GM12878 (cell line): Measurements from ENCODE around the gene BRAF. TPM values are rescaled to one million over a fixed set of nuclear protein-coding genes. Genes with fewer than 3 reads are reported as not detected.

Experiments used
- ASH2L ChIP-seq: fragments of 300-600, 200-600 bp; sonication (generic); IDR thresholded peaks from 2 replicates; pipeline ENCODE4 v1.6.1; 2017; ENCODE audit warnings: low read depth, mild to moderate bottlenecking, borderline replicate concordance
- ATF2 ChIP-seq: IDR thresholded peaks from 2 replicates; pipeline ENCODE4 v1.6.1; 2012; ENCODE audit warnings: low read length, inconsistent platforms
- ATF7 ChIP-seq: fragments of 450-650 bp; IDR thresholded peaks from 2 replicates; pipeline ENCODE4 v1.6.1; 2016; ENCODE audit warnings: low read depth, mild to moderate bottlenecking
- EGR1 ChIP-seq, 2 experiments: IDR thresholded peaks; 1 replicate in 1 of 2; 2 replicates in 1 of 2; pipeline ENCODE4 v1.6.1; 2011 to 2012; ENCODE audit warnings: low read depth in 2 of 2, low read length in 2 of 2, borderline replicate concordance in 1 of 2, mild to moderate bottlenecking in 1 of 2, moderate library complexity in 1 of 2
- IRF5 ChIP-seq: fragments of 450-650 bp; IDR thresholded peaks from 2 replicates; pipeline ENCODE4 v1.6.1; 2017; ENCODE audit warnings: borderline replicate concordance
- MAX ChIP-seq: IDR thresholded peaks from 2 replicates; pipeline ENCODE4 v1.6.1; 2012; ENCODE audit warnings: low read depth, low read length, improper control_type of control experiment
- MEF2B ChIP-seq: fragments of 450-650 bp; IDR thresholded peaks from 2 replicates; pipeline ENCODE4 v1.6.1; 2018; ENCODE audit warnings: mild to moderate bottlenecking, moderate library complexity; ENCODE audit not compliant: partially characterized antibody, poor library complexity, severe bottlenecking
- NFYA ChIP-seq: IDR thresholded peaks from 2 replicates; pipeline ENCODE4 v1.6.1; 2011; ENCODE audit warnings: low read depth, mild to moderate bottlenecking, low read length, improper control_type of control experiment, borderline replicate concordance
- NR2F1 ChIP-seq: fragments of 450-650 bp; conservative IDR thresholded peaks from 2 replicates; pipeline ENCODE4 v1.6.1; 2017; ENCODE audit warnings: mild to moderate bottlenecking
- NRF1 ChIP-seq: conservative IDR thresholded peaks from 2 replicates; pipeline ENCODE4 v1.6.1; 2011; ENCODE audit warnings: mild to moderate bottlenecking, low read depth, low read length, improper control_type of control experiment
- PML ChIP-seq: IDR thresholded peaks from 2 replicates; pipeline ENCODE4 v1.6.1; 2012; ENCODE audit warnings: low read length, inconsistent platforms
- RB1 ChIP-seq: fragments of 450-650 bp; formaldehyde crosslinking; IDR thresholded peaks from 2 replicates; pipeline ENCODE4 v1.6.1; 2017; ENCODE audit warnings: mild to moderate bottlenecking, borderline replicate concordance
- RELA ChIP-seq: fragments of 450-650 bp; IDR thresholded peaks from 2 replicates; pipeline ENCODE4 v1.8.0; 2014; ENCODE audit warnings: borderline replicate concordance; ENCODE audit not compliant: partially characterized antibody
- REST ChIP-seq: IDR thresholded peaks from 2 replicates; pipeline ENCODE4 v1.6.1; 2012; ENCODE audit warnings: mild to moderate bottlenecking, low read depth, low read length
- STAT3 ChIP-seq: IDR thresholded peaks from 2 replicates; pipeline ENCODE4 v1.6.1; 2011; ENCODE audit warnings: low read depth, low read length, improper control_type of control experiment
- USF2 ChIP-seq: IDR thresholded peaks from 2 replicates; pipeline ENCODE4 v1.6.1; 2011; ENCODE audit warnings: low read depth, low read length, improper control_type of control experiment, borderline replicate concordance
- YY1 ChIP-seq: IDR thresholded peaks from 2 replicates; pipeline ENCODE4 v1.6.1; 2011; ENCODE audit warnings: low read depth, mild to moderate bottlenecking, low read length
- ZBTB11 ChIP-seq: fragments of 450-650 bp; formaldehyde crosslinking; IDR thresholded peaks from 2 replicates; pipeline ENCODE4 v1.5.0; 2022; ENCODE audit warnings: mild to moderate bottlenecking, missing genetic modification characterization
- ZNF622 ChIP-seq: fragments of 450-650 bp; IDR thresholded peaks from 2 replicates; pipeline ENCODE4 v1.6.1; 2017; ENCODE audit warnings: mild to moderate bottlenecking, inconsistent platforms
- polyA plus RNA-seq, 11 experiments: library from polyadenylated mRNA; depleted of rRNA in 4 of 11; unstranded in 6 of 11; stranded (reverse) in 5 of 11; fragments of >200 nt; fragmentation: Nextera tagmentation in 4 of 11; fragmentation: Illumina TruSeq in 1 of 11; extraction: Ambion mirVana in 4 of 11; extraction: Trizol in 1 of 11; gene quantifications; 1 replicate in 1 of 11; 2 replicates in 10 of 11; pipeline versions ENCODE4 v1.2.1 to v1.2.3, GENCODE V29; 2011 to 2016; ENCODE audit warnings: inconsistent platforms in 2 of 11, missing spikeins in 2 of 11, low read depth in 1 of 11
- total RNA-seq, 4 experiments: library from RNA; depleted of rRNA in 3 of 4; stranded (reverse); fragments of >200 nt in 3 of 4; fragmentation: Illumina TruSeq in 1 of 4; extraction: Trizol in 1 of 4; gene quantifications; 2 replicates each; pipeline versions ENCODE4 v1.2.1 to v1.2.3, GENCODE V29; 2013 to 2021

BRAF gene
- total and polyA plus RNA-seq, 10 of the 15 experiments (the other 5 are each of a cell fraction or from before 2014, with no cell fraction given), result 2.6 to 31.0 (median 10.6) TPM

GRCh38 chr7:140673063-140673773, 251.5 kb downstream of the BRAF start (continued):
- TF ChIP-seq MAX, result no peak
- TF ChIP-seq STAT3, result no peak
- TF ChIP-seq ATF2, result no peak
- no peak for TF ChIP-seq MEF2B
- no peak for TF ChIP-seq RELA
- TF ChIP-seq NR2F1, result peak; percentile 74
- no peak for TF ChIP-seq ZNF622
- no peak for TF ChIP-seq NFYA
- 0 out of 2 replicates have a peak, but pooled peaks have one; percentile 4 for TF ChIP-seq ZBTB11 (CRISPR knock-in tag)
- no peak for TF ChIP-seq PML
- no peak for TF ChIP-seq REST
- no peak for TF ChIP-seq NRF1
- TF ChIP-seq USF2, result no peak
- peak; percentile 68; the same call in 1 of the 2 replicates for TF ChIP-seq RB1
- no peak for TF ChIP-seq YY1
- no peak for TF ChIP-seq IRF5
- no peak for TF ChIP-seq ASH2L
- TF ChIP-seq ATF7, result no peak
- no peak for TF ChIP-seq EGR1 (IDR thresholded peaks at IDR 0.05; ENCODE audit: borderline replicate concordance in 1 of 2, low read depth in 2 of 2, low read length in 2 of 2)
